Chondrocyte (in vitro differentiated cells): ENCODE data around the gene CLPSL2. TPM values are rescaled to one million over a fixed set of nuclear protein-coding genes. Genes with fewer than 3 reads are reported as not detected.
A peak's percentile ranks its signal among the peaks of the same experiment; 100 is the strongest.

ENCODE experiments used
- DNase-seq: peaks from one replicate; pipeline ENCODE4 v3.0.0; 2021; ENCODE audit warnings: mixed read lengths, low spot score
- H3K27ac Mint-ChIP-seq: one replicate; pipeline ENCODE4 v1.8.0; 2021; ENCODE audit warnings: mild to moderate bottlenecking, moderate library complexity, mixed read lengths; ENCODE audit not compliant: unreplicated experiment
- H3K27me3 Mint-ChIP-seq: 2 replicates; pipeline ENCODE4 v1.8.0; 2021; ENCODE audit warnings: low read depth, mixed read lengths
- H3K36me3 Mint-ChIP-seq: 2 replicates; pipeline ENCODE4 v1.8.0; 2021; ENCODE audit warnings: low read depth, mixed read lengths
- H3K4me1 Mint-ChIP-seq: 2 replicates; pipeline ENCODE4 v1.8.0; 2021; ENCODE audit warnings: low read depth, mild to moderate bottlenecking, mixed read lengths
- H3K4me3 Mint-ChIP-seq: one replicate; pipeline ENCODE4 v1.8.0; 2021; ENCODE audit warnings: mild to moderate bottlenecking, moderate library complexity, mixed read lengths; ENCODE audit not compliant: unreplicated experiment
- H3K9me3 Mint-ChIP-seq: 2 replicates; pipeline ENCODE4 v1.8.0; 2021; ENCODE audit warnings: low read depth, mixed read lengths
- CTCF ChIP-seq: fragments of 200-600 bp; sonication (generic); IDR thresholded peaks from 2 replicates; pipeline ENCODE4 v1.5.0; 2021; ENCODE audit warnings: antibody characterized with exemption, mild to moderate bottlenecking, moderate library complexity
- total RNA-seq: library from RNA; stranded (reverse); gene quantifications from 3 replicates; pipeline ENCODE4 v1.2.1, GENCODE V29; 2021

The CLPSL2 gene
- total RNA-seq, 1 donor from 2014 or later, result not detected

- no peak overlapping the region for H3K4me3 Mint-ChIP-seq
- no peak overlapping the region for H3K27ac Mint-ChIP-seq
- peaks cover 15% of the 10 kb centered on the region for H3K27me3 Mint-ChIP-seq
- TF ChIP-seq CTCF, result peak; percentile 67
- peak; percentile 19 for DNase-seq
- H3K4me1 Mint-ChIP-seq, result peaks cover 8% of the 10 kb centered on the region
- no peaks in the 10 kb centered on the region for H3K9me3 Mint-ChIP-seq
- H3K36me3 Mint-ChIP-seq, result peaks cover 2% of the 10 kb centered on the region
Observed at GRCh38 chr6:35757456-35758123, 18.8 kb upstream of the CLPSL2 start.

- peaks cover 2% of the 10 kb centered on the region for H3K36me3 Mint-ChIP-seq
Observed at GRCh38 chr6:35759426-35759825, 17.0 kb upstream of the CLPSL2 start.

GRCh38 chr6:35765739-35766138 is 10.7 kb upstream of the CLPSL2 start:
- peaks cover 7% of the 10 kb centered on the region for H3K4me1 Mint-ChIP-seq
- H3K36me3 Mint-ChIP-seq, result peaks cover 2% of the 10 kb centered on the region
- peaks cover 54% of the 10 kb centered on the region for H3K27me3 Mint-ChIP-seq
- DNase-seq, result peak; percentile 78
- TF ChIP-seq CTCF, result no peak
- H3K9me3 Mint-ChIP-seq, result no peaks in the 10 kb centered on the region
- no peak overlapping the region for H3K4me3 Mint-ChIP-seq
- H3K27ac Mint-ChIP-seq, result no peak overlapping the region

More at GRCh38 chr6:35759426-35759825, 17.0 kb upstream of the CLPSL2 start:
- no peaks in the 10 kb centered on the region for H3K9me3 Mint-ChIP-seq
- peaks cover 11% of the 10 kb centered on the region for H3K4me1 Mint-ChIP-seq
- no peak for TF ChIP-seq CTCF
- H3K27me3 Mint-ChIP-seq, result peaks cover 32% of the 10 kb centered on the region
- no peak for DNase-seq
- no peak overlapping the region for H3K4me3 Mint-ChIP-seq
- H3K27ac Mint-ChIP-seq, result no peak overlapping the region

- H3K36me3 Mint-ChIP-seq, result no peaks in the 10 kb centered on the region
- H3K4me3 Mint-ChIP-seq, result no peak overlapping the region
- no peak for TF ChIP-seq CTCF
- DNase-seq, result no peak
- no peak overlapping the region for H3K27ac Mint-ChIP-seq
- H3K9me3 Mint-ChIP-seq, result no peaks in the 10 kb centered on the region
- peaks cover 40% of the 10 kb centered on the region for H3K27me3 Mint-ChIP-seq
- peaks cover 4% of the 10 kb centered on the region for H3K4me1 Mint-ChIP-seq
Observed at GRCh38 chr6:35769211-35769610, 7.2 kb upstream of the CLPSL2 start.

- no peaks in the 10 kb centered on the region for H3K9me3 Mint-ChIP-seq
Observed at GRCh38 chr6:35771343-35771627, 5.1 kb upstream of the CLPSL2 start.

More at GRCh38 chr6:35771343-35771627, 5.1 kb upstream of the CLPSL2 start:
- no peaks in the 10 kb centered on the region for H3K36me3 Mint-ChIP-seq
- peaks cover 4% of the 10 kb centered on the region for H3K4me1 Mint-ChIP-seq
- no peak for TF ChIP-seq CTCF
- H3K27me3 Mint-ChIP-seq, result peaks cover 32% of the 10 kb centered on the region
- peak; percentile 75 for DNase-seq
- H3K27ac Mint-ChIP-seq, result no peak overlapping the region
- no peak overlapping the region for H3K4me3 Mint-ChIP-seq
